Panc1 (cell line): ENCODE results near the gene ARF4. TPM values are rescaled to one million over a fixed set of nuclear protein-coding genes. Genes with fewer than 3 reads are reported as not detected.

Source experiments
- ATAC-seq: fragments of 200-7000 bp; cut with Tn5 transposase; 2 replicates; pipeline ENCODE4 v1.9.1; 2020; ENCODE audit warnings: mild to moderate bottlenecking, moderate library complexity
- BruUV-seq: library from RNA; stranded (reverse); fragments of 400-500 nt; replicated peaks from 2 replicates; lab custom pipeline; 2021; lab: Mats Ljungman, UMichigan
- CTCF ChIA-PET: fragments of 300-600 bp; sonication (Branson Sonifier 250); formaldehyde crosslinking; loops from one replicate; lab custom pipeline; 2022; ENCODE audit warnings: antibody characterized with exemption; lab: Charles Lee
- POLR2A ChIA-PET: fragments of 300-600 bp; sonication (Branson Sonifier 250); formaldehyde crosslinking; loops from one replicate; lab custom pipeline; 2022; ENCODE audit warnings: antibody characterized with exemption; lab: Charles Lee
- DNase-seq: peaks from one replicate; pipeline ENCODE4 v3.0.0-alpha.2; 2010; ENCODE audit warnings: low read depth, low spot score
- H3K27ac ChIP-seq: 2 replicates; pipeline ENCODE4 v1.5.1; 2011; ENCODE audit warnings: mild to moderate bottlenecking, low read length, inconsistent platforms
- H3K27me3 ChIP-seq: fragments of 200-500 bp; sonication (Bioruptor generic); 2 replicates; pipeline ENCODE4 v1.6.0; 2014; ENCODE audit warnings: low read length, inconsistent platforms; ENCODE audit not compliant: control insufficient read depth, insufficient read depth
- H3K36me3 ChIP-seq: fragments of 200-500 bp; sonication (Bioruptor generic); 2 replicates; pipeline ENCODE4 v1.5.1; 2014; ENCODE audit warnings: inconsistent platforms, mild to moderate bottlenecking, low read length, moderate library complexity; ENCODE audit not compliant: control insufficient read depth, insufficient read depth
- H3K4me1 ChIP-seq: 2 replicates; pipeline ENCODE4 v1.5.1; 2011; ENCODE audit warnings: inconsistent platforms, mild to moderate bottlenecking, low read length, moderate library complexity; ENCODE audit not compliant: control insufficient read depth, insufficient read depth
- H3K4me3 ChIP-seq, 2 experiments: 2 replicates each; pipeline ENCODE4 v1.5.1; 2011 to 2012; ENCODE audit warnings: low read depth in 2 of 2, low read length in 2 of 2, mild to moderate bottlenecking in 2 of 2, inconsistent platforms in 1 of 2, moderate library complexity in 1 of 2
- H3K9me3 ChIP-seq: fragments of 200-500 bp; sonication (Bioruptor generic); 2 replicates; pipeline ENCODE4 v1.5.1; 2014; ENCODE audit warnings: low read depth, mild to moderate bottlenecking, inconsistent platforms, low read length, moderate library complexity; ENCODE audit not compliant: control insufficient read depth, insufficient read depth
- POLR2AphosphoS5 ChIP-seq: IDR thresholded peaks from 2 replicates; pipeline ENCODE4 v1.6.1; 2012; ENCODE audit warnings: mild to moderate bottlenecking, low read depth, low read length, moderate library complexity
- REST ChIP-seq, 2 experiments: IDR thresholded peaks; 2 replicates each; pipeline ENCODE4 v1.6.1; 2011 to 2012; ENCODE audit warnings: low read depth in 2 of 2, control low read depth in 1 of 2, low read length in 1 of 2, mild to moderate bottlenecking in 1 of 2, moderate library complexity in 1 of 2; ENCODE audit not compliant: insufficient read depth in 1 of 2
- SIN3A ChIP-seq: IDR thresholded peaks from 2 replicates; pipeline ENCODE4 v1.6.1; 2012; ENCODE audit warnings: low read depth, mild to moderate bottlenecking, low read length, moderate library complexity, borderline replicate concordance; ENCODE audit not compliant: insufficient read depth
- TCF7L2 ChIP-seq: IDR thresholded peaks from 2 replicates; pipeline ENCODE4 v1.6.1; 2011; ENCODE audit warnings: mild to moderate bottlenecking, low read depth, low read length, inconsistent platforms
- in situ Hi-C: cut with HindIII; loops from 2 replicates; pipeline ENCODE4 v1.10.0; 2016; ENCODE audit warnings: low sequenced_read_pairs, low pct_unique_long_range_greater_than_20kb
- intact Hi-C: fragments of 100-400 bp; cut with micrococcal nuclease; formaldehyde crosslinking; loops from one replicate; pipeline ENCODE4 v1.10.0; 2022; ENCODE audit not compliant: unreplicated experiment
- total RNA-seq: library from RNA; stranded (reverse); gene quantifications from one replicate; pipeline ENCODE4 v1.2.1, GENCODE V29; 2021; ENCODE audit not compliant: unreplicated experiment
- TF ChIP-seq, protein P1 (sequence below): fragments of 450-650 bp; IDR thresholded peaks from 2 replicates; pipeline ENCODE4 v1.5.1; 2017; ENCODE audit warnings: mild to moderate bottlenecking

The ARF4 gene
- total RNA-seq, 1 experiment from 2014 or later = 126 TPM

DNA sequence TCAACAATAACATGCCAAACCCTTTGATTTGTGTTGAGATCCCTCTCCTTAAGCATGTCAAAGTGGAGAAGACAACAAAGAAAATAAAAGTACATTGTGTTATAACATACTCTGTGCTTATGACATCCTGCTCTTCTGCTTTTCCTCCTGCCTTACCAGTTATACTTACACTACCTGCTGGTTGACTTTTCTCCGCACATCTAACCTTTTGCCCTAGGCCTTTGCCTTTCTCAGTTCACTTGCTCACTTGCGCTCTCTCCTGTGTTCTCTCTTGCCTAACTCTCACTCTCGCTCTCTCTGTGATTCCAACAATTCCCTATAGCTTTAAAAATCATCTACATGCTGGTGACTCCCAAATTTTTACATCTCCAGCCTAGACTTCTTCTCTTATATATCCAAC lies 58.7 kb downstream of the ARF4 start:
- in situ Hi-C loops = no loop called here
- intact Hi-C loops = no loop called here
- CTCF ChIA-PET = no interaction called here
- H3K27me3 ChIP-seq = no peaks in the 10 kb centered on the region
- POLR2A ChIA-PET = no interaction called here
- TF ChIP-seq, protein P1, sequence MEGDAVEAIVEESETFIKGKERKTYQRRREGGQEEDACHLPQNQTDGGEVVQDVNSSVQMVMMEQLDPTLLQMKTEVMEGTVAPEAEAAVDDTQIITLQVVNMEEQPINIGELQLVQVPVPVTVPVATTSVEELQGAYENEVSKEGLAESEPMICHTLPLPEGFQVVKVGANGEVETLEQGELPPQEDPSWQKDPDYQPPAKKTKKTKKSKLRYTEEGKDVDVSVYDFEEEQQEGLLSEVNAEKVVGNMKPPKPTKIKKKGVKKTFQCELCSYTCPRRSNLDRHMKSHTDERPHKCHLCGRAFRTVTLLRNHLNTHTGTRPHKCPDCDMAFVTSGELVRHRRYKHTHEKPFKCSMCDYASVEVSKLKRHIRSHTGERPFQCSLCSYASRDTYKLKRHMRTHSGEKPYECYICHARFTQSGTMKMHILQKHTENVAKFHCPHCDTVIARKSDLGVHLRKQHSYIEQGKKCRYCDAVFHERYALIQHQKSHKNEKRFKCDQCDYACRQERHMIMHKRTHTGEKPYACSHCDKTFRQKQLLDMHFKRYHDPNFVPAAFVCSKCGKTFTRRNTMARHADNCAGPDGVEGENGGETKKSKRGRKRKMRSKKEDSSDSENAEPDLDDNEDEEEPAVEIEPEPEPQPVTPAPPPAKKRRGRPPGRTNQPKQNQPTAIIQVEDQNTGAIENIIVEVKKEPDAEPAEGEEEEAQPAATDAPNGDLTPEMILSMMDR = no peak
- TF ChIP-seq SIN3A (no peak), POLR2AphosphoS5 (no peak), REST (IDR thresholded peaks at IDR 0.05; ENCODE audit: insufficient read depth in 1 of 2, low read depth in 2 of 2, low read length in 1 of 2) (no peak), TCF7L2 (no peak)
- no peaks in the 10 kb centered on the region for H3K36me3 ChIP-seq
- no peak overlapping the region for H3K4me3 ChIP-seq
- no peaks in the 10 kb centered on the region for H3K4me1 ChIP-seq
- no peaks in the 10 kb centered on the region for H3K9me3 ChIP-seq
- no peak for DNase-seq
- BruUV-seq = no TSS peak
- H3K27ac ChIP-seq = no peak overlapping the region
- ATAC-seq = no peak

- CTCF ChIA-PET = no interaction called here
- H3K9me3 ChIP-seq = no peaks in the 10 kb centered on the region
- TF ChIP-seq REST (IDR thresholded peaks at IDR 0.05; ENCODE audit: insufficient read depth in 1 of 2, low read depth in 2 of 2, low read length in 1 of 2) = no peak
- TF ChIP-seq SIN3A = no peak
- TF ChIP-seq TCF7L2 = no peak
- TF ChIP-seq POLR2AphosphoS5 = no peak
- TF ChIP-seq, protein P1 = no peak
- in situ Hi-C loops = no loop called here
- H3K4me1 ChIP-seq = no peaks in the 10 kb centered on the region
- no peaks in the 10 kb centered on the region for H3K36me3 ChIP-seq
- DNase-seq (no peak), ATAC-seq (no peak)
- H3K27me3 ChIP-seq = no peaks in the 10 kb centered on the region
- no TSS peak for BruUV-seq
- POLR2A ChIA-PET = no interaction called here
- no peak overlapping the region for H3K27ac ChIP-seq
- intact Hi-C loops = no loop called here
- H3K4me3 ChIP-seq = no peak overlapping the region
Measured at GRCh38 chr3:57530071-57530608, 67.0 kb downstream of the ARF4 start.
